K562 (cell line): ENCODE results near the gene CHST14. TPM values are rescaled to one million over a fixed set of nuclear protein-coding genes. Genes with fewer than 3 reads are reported as not detected.
A peak's percentile ranks its signal among the peaks of the same experiment; 100 is the strongest.

Experiments used
- BCOR ChIP-seq: fragments of 450-650 bp; IDR thresholded peaks from 2 replicates; pipeline ENCODE4 v1.6.1; 2016
- CREB3L1 ChIP-seq: fragments of 450-650 bp; IDR thresholded peaks from 2 replicates; pipeline ENCODE4 v1.6.1; 2014; ENCODE audit warnings: low read depth, mild to moderate bottlenecking, moderate library complexity, borderline replicate concordance
- CTBP1 ChIP-seq: fragments of 450-650 bp; IDR thresholded peaks from 2 replicates; pipeline ENCODE4 v1.6.1; 2016; ENCODE audit warnings: borderline replicate concordance
- CUX1 ChIP-seq: fragments of 200-800 bp; sonication (Bioruptor generic); IDR thresholded peaks from 2 replicates; pipeline ENCODE4 v1.6.1; 2016; ENCODE audit warnings: missing genetic modification characterization, missing compliant biosample characterization
- DMBX1 ChIP-seq: fragments of 250-450 bp; sonication (Bioruptor Pico); IDR thresholded peaks from 2 replicates; pipeline ENCODE4 v1.8.0; 2022; ENCODE audit warnings: inconsistent platforms, mild to moderate bottlenecking, moderate library complexity, borderline replicate concordance
- E2F8 ChIP-seq: fragments of 450-650 bp; IDR thresholded peaks from 2 replicates; pipeline ENCODE4 v1.7.1; 2018; ENCODE audit warnings: mild to moderate bottlenecking, low read depth; ENCODE audit not compliant: partially characterized antibody
- GATAD2B ChIP-seq: fragments of 450-650 bp; IDR thresholded peaks from 2 replicates; pipeline ENCODE4 v1.6.1; 2017; ENCODE audit warnings: mild to moderate bottlenecking, borderline replicate concordance
- HLTF ChIP-seq: fragments of 450-650 bp; IDR thresholded peaks from 2 replicates; pipeline ENCODE4 v1.6.1; 2016
- HMG20A ChIP-seq: fragments of 450-650 bp; formaldehyde crosslinking; conservative IDR thresholded peaks from 2 replicates; pipeline ENCODE4 v1.4.0; 2020; ENCODE audit warnings: mild to moderate bottlenecking, mixed read lengths
- IRF2 ChIP-seq: sonication (generic); formaldehyde crosslinking; IDR thresholded peaks from 2 replicates; pipeline ENCODE4 v1.8.1; 2022; ENCODE audit warnings: mild to moderate bottlenecking, missing genetic modification reagents
- MAFG ChIP-seq: fragments of 450-650 bp; conservative IDR thresholded peaks from 2 replicates; pipeline ENCODE4 v1.6.1; 2016; ENCODE audit warnings: missing genetic modification characterization, missing compliant biosample characterization
- NCOA6 ChIP-seq: fragments of 450-650 bp; IDR thresholded peaks from 2 replicates; pipeline ENCODE4 v1.6.1; 2017; ENCODE audit warnings: mild to moderate bottlenecking
- RB1 ChIP-seq: fragments of 450-650 bp; IDR thresholded peaks from 2 replicates; pipeline ENCODE4 v1.6.1; 2017; ENCODE audit warnings: low read depth, mild to moderate bottlenecking
- RBM15 ChIP-seq: fragments of 200-400 bp; formaldehyde crosslinking; IDR thresholded peaks from 2 replicates; pipeline ENCODE4 v1.6.1; 2018; ENCODE audit warnings: mild to moderate bottlenecking, low read length, moderate library complexity; ENCODE audit not compliant: insufficient read depth
- RBM39 ChIP-seq: fragments of 200-400 bp; formaldehyde crosslinking; optimal IDR thresholded peaks from 2 replicates; pipeline ENCODE3; 2018; ENCODE audit warnings: low read depth, low read length
- SOX6 ChIP-seq: fragments of 450-650 bp; IDR thresholded peaks from 2 replicates; pipeline ENCODE4 v1.6.1; 2014; ENCODE audit warnings: mild to moderate bottlenecking
- THRAP3 ChIP-seq: fragments of 450-650 bp; IDR thresholded peaks from 2 replicates; pipeline ENCODE4 v1.6.1; 2016; ENCODE audit warnings: mild to moderate bottlenecking, inconsistent platforms, borderline replicate concordance
- ZBTB12 ChIP-seq: fragments of 250-450 bp; sonication (Bioruptor Pico); IDR thresholded peaks from 2 replicates; pipeline ENCODE4 v1.4.0; 2020
- ZNF274 ChIP-seq: IDR thresholded peaks from 2 replicates; pipeline ENCODE4 v1.6.1; 2011; ENCODE audit warnings: low read depth, mild to moderate bottlenecking, low read length, moderate library complexity, borderline replicate concordance
- ZNF41 ChIP-seq: fragments of 250-450 bp; sonication (Bioruptor Pico); conservative IDR thresholded peaks from 2 replicates; pipeline ENCODE4 v1.4.0; 2020; ENCODE audit warnings: mild to moderate bottlenecking
- polyA plus RNA-seq, 8 experiments: library from polyadenylated mRNA; depleted of rRNA in 4 of 8; stranded (reverse) in 5 of 8; unstranded in 3 of 8; fragments of >200 nt; fragmentation: Nextera tagmentation in 2 of 8; fragmentation: Illumina TruSeq in 1 of 8; extraction: Ambion mirVana in 2 of 8; extraction: Trizol in 1 of 8; gene quantifications; 2 replicates each; pipeline versions ENCODE4 v1.2.1 to v1.2.3, GENCODE V29; 2011 to 2014; ENCODE audit warnings: inconsistent platforms in 1 of 8, missing spikeins in 1 of 8
- total RNA-seq, 7 experiments: library from RNA; depleted of rRNA in 6 of 7; stranded (reverse); fragments of >200 nt in 6 of 7; fragmentation: Illumina TruSeq in 2 of 7; extraction: Trizol in 2 of 7; gene quantifications; 2 replicates each; pipeline versions ENCODE4 v1.2.1 to v1.2.3, GENCODE V29; 2011 to 2021; ENCODE audit warnings: low replicate concordance in 1 of 7

The CHST14 gene
- total and polyA plus RNA-seq, 9 of the 15 experiments (the other 6 are each of a cell fraction or from before 2014, with no cell fraction given), result 1.6 to 12.1 (median 4.5) TPM

- no peak for TF ChIP-seq E2F8
- no peak for TF ChIP-seq CUX1 (CRISPR knock-in tag)
- 0 out of 2 replicates have a peak, but pooled peaks have one; percentile 16 for TF ChIP-seq RB1
- TF ChIP-seq THRAP3, result no peak
- TF ChIP-seq BCOR, result peak; percentile 38; the same call in 1 of the 2 replicates
- no peak for TF ChIP-seq ZBTB12 (CRISPR knock-in tag)
- no peak for TF ChIP-seq DMBX1 (CRISPR knock-in tag)
- no peak for TF ChIP-seq IRF2 (CRISPR knock-in tag)
- no peak for TF ChIP-seq MAFG (tag)
- TF ChIP-seq HMG20A (CRISPR knock-in tag), result no peak
- peak; percentile 66 for TF ChIP-seq SOX6
- no peak for TF ChIP-seq ZNF274
- TF ChIP-seq CREB3L1, result no peak
- peak; percentile 55; the same call in 1 of the 2 replicates for TF ChIP-seq CTBP1
- no peak for TF ChIP-seq RBM39
- TF ChIP-seq HLTF, result no peak
- TF ChIP-seq NCOA6, result no peak
- no peak for TF ChIP-seq GATAD2B
- TF ChIP-seq ZNF41 (CRISPR knock-in tag), result no peak
- TF ChIP-seq RBM15, result no peak
Observed at GRCh38 chr15:40427188-40427587, 43.6 kb upstream of the CHST14 start (continued).
